SK-N-MC (cell line): Measurements from ENCODE around the gene ADAMTS9.

Source experiments
- EZH2 ChIP-seq: fragments of 200-600 bp; sonication (generic); IDR thresholded peaks from one replicate; pipeline ENCODE4 v1.6.1; 2017; ENCODE audit warnings: antibody characterized with exemption
- POLR2AphosphoS5 ChIP-seq: IDR thresholded peaks from 2 replicates; pipeline ENCODE4 v1.6.1; 2012; ENCODE audit warnings: mild to moderate bottlenecking, low read depth, low read length, borderline replicate concordance

- no peak for TF ChIP-seq POLR2AphosphoS5
- no peak for TF ChIP-seq EZH2
Observed at GRCh38 chr3:64691051-64691450, 3.3 kb upstream of the ADAMTS9 start.
